ENCODE data around the gene RHEX. TPM values are rescaled to one million over a fixed set of nuclear protein-coding genes. Genes with fewer than 3 reads are reported as not detected.

The RHEX gene
- total RNA-seq, 4 donors from 2014 or later: 0.45 to 11.2 (median 7.7) TPM

DNA sequence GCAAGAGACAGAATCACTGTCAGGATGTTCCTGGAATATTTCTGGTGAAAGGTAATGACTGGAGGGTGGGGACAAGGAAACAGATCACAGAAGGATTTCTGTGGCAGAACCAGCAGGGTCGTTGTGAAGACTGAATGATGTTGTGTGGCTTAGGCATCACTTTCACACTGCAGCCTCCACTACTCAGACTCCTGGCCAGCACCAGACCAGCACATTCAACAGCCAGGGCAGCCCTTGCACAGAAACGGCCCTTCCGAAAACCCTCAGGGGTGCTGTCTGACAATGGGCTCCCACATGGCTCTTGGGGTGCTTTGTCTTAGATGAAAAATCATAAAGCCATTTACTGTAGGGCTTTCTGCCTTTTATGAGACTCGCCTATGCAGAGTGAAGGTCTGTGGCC is 46.0 kb upstream of the RHEX start:
- Histone ChIP-seq H3K27me3 (no peaks in the 10 kb centered on the region), H3K4me1 (peaks cover 17 to 21% (median 20%) of the 10 kb centered on the region in 4 donors), H3K4me3 (no peak overlapping the region), H3K9me3 (no peaks in the 10 kb centered on the region), H3K27ac (replicated peaks in 1 of 4) (no peak overlapping the region), H3K36me3 (no peaks in the 10 kb centered on the region)
- intact Hi-C loops (cut with DNase I): no loop called here
- TF ChIP-seq POLR2AphosphoS5 (IDR thresholded peaks at IDR 0.05) (no peak), POLR2A (IDR thresholded peaks at IDR 0.05; ENCODE audit: low read depth) (no peak), EP300 (IDR thresholded peaks at IDR 0.05) (no peak)
- TF ChIP-seq, protein P1, sequence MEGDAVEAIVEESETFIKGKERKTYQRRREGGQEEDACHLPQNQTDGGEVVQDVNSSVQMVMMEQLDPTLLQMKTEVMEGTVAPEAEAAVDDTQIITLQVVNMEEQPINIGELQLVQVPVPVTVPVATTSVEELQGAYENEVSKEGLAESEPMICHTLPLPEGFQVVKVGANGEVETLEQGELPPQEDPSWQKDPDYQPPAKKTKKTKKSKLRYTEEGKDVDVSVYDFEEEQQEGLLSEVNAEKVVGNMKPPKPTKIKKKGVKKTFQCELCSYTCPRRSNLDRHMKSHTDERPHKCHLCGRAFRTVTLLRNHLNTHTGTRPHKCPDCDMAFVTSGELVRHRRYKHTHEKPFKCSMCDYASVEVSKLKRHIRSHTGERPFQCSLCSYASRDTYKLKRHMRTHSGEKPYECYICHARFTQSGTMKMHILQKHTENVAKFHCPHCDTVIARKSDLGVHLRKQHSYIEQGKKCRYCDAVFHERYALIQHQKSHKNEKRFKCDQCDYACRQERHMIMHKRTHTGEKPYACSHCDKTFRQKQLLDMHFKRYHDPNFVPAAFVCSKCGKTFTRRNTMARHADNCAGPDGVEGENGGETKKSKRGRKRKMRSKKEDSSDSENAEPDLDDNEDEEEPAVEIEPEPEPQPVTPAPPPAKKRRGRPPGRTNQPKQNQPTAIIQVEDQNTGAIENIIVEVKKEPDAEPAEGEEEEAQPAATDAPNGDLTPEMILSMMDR (IDR thresholded peaks at IDR 0.05): no peak
- DNase-seq (ENCODE audit: extremely low spot score): no peak
- 75% methylated on average over 4 of the region's 4 CpGs for WGBS

DNA sequence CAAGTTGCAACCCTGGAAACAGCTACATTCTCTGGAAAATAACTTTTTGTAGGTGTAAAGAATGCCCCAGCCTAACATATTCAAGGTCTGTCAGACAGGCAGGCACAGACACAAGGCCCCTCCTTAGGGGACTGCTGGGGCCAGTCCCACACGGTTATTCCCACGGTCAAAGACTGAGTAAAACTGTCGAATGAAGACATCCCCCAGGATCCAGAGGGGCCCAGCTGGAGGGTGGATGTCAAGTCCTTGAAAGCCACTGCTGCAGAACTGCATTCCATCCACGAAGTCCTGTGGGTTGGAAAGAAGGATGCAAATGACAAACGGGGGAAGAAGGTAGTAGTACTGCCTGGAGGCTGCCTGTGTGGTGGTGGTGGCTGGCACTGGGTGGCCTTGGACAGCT is 42.9 kb upstream of the RHEX start:
- Histone ChIP-seq H3K36me3 (no peaks in the 10 kb centered on the region), H3K9me3 (no peaks in the 10 kb centered on the region), H3K4me3 (no peak overlapping the region), H3K27ac (replicated peaks in 1 of 4) (no peak overlapping the region), H3K27me3 (no peaks in the 10 kb centered on the region), H3K4me1 (no peaks in the 10 kb centered on the region)
- TF ChIP-seq EP300 (IDR thresholded peaks at IDR 0.05) (no peak), POLR2A (IDR thresholded peaks at IDR 0.05; ENCODE audit: low read depth) (no peak), POLR2AphosphoS5 (IDR thresholded peaks at IDR 0.05) (no peak)
- TF ChIP-seq, protein P1 (IDR thresholded peaks at IDR 0.05): no peak
- DNase-seq (ENCODE audit: extremely low spot score): no peak
- intact Hi-C loops (cut with DNase I): no loop called here
- WGBS: 55% methylated on average over 5 of the region's 5 CpGs

DNA sequence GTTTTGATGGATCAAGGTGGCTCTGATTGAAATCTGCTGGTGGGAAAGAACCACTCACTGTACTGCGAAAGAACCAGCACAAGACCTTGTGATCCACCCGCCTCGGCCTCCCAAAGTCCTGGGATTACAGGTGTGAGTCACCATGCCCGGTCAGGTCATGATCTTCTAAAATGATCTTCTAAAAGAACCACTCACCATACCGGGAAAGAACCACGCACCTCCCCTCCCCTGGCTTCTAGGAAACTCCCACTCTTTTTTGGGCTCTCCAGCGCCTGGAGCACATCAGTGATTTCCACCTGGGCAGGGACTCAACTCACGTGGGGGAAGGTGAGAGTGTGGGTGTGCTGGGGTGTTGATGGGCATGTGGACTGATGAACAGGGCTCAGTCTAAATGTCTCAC is 41.9 kb upstream of the RHEX start:
- H3K9me3 ChIP-seq: no peaks in the 10 kb centered on the region
- H3K4me1 ChIP-seq: no peaks in the 10 kb centered on the region
- H3K27me3 ChIP-seq: no peaks in the 10 kb centered on the region
- DNase-seq (ENCODE audit: extremely low spot score): no peak
- TF ChIP-seq POLR2A (IDR thresholded peaks at IDR 0.05; ENCODE audit: low read depth) (no peak), POLR2AphosphoS5 (IDR thresholded peaks at IDR 0.05) (no peak), EP300 (IDR thresholded peaks at IDR 0.05) (no peak)
- TF ChIP-seq, protein P1 (IDR thresholded peaks at IDR 0.05): no peak
- no peak overlapping the region for H3K27ac ChIP-seq (replicated peaks in 1 of 4)
- H3K36me3 ChIP-seq: no peaks in the 10 kb centered on the region
- intact Hi-C loops (cut with DNase I): no loop called here
- 97% methylated on average over 8 of the region's 8 CpGs for WGBS
- H3K4me3 ChIP-seq: no peak overlapping the region

DNA sequence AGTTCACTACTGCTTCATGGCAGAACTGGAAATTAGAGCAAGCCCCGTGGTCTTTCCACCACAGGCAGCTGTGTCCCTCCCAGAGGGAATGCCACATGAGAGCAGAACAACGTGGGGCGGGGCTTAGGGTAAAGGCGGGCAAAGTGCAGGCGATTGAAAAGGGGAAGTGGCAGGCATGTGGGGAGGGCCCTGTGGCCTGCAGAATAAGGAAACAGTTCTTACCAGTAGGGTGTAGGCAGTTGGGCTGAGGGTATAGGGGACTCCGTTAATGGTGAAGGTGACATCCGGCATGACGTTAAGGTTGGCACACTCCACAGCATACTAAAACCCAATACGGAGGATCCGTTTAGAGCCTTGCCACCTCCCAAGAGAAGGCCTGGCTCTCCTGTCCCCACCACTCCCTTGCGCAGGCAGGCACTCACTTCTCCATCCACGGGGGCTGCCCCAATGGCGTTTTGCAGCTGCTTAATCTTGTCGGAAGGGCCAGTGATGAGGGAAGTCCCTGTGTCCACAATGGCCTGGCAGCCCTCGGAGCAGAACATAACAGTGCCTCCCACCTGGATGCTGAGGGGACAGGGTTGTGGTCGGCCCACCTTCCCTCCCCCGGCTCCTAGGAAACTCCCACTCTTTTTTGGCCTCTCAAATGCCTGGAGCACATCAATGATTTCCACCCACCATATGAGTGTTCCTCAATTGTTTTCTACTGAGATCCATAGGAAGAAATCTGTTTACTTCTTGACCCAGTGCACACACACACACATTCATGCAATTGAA is 40.7 kb upstream of the RHEX start:
- no peak overlapping the region for H3K4me3 ChIP-seq
- WGBS: 75% methylated on average over 15 of the region's 17 CpGs
- H3K27me3 ChIP-seq: no peaks in the 10 kb centered on the region
- no peaks in the 10 kb centered on the region for H3K4me1 ChIP-seq
- DNase-seq (ENCODE audit: extremely low spot score): no peak
- H3K36me3 ChIP-seq: no peaks in the 10 kb centered on the region
- intact Hi-C loops (cut with DNase I): no loop called here
- no peaks in the 10 kb centered on the region for H3K9me3 ChIP-seq
- no peak overlapping the region for H3K27ac ChIP-seq (replicated peaks in 1 of 4)
- TF ChIP-seq EP300 (IDR thresholded peaks at IDR 0.05): no peak
- no peak for TF ChIP-seq POLR2A (IDR thresholded peaks at IDR 0.05; ENCODE audit: low read depth)

DNA sequence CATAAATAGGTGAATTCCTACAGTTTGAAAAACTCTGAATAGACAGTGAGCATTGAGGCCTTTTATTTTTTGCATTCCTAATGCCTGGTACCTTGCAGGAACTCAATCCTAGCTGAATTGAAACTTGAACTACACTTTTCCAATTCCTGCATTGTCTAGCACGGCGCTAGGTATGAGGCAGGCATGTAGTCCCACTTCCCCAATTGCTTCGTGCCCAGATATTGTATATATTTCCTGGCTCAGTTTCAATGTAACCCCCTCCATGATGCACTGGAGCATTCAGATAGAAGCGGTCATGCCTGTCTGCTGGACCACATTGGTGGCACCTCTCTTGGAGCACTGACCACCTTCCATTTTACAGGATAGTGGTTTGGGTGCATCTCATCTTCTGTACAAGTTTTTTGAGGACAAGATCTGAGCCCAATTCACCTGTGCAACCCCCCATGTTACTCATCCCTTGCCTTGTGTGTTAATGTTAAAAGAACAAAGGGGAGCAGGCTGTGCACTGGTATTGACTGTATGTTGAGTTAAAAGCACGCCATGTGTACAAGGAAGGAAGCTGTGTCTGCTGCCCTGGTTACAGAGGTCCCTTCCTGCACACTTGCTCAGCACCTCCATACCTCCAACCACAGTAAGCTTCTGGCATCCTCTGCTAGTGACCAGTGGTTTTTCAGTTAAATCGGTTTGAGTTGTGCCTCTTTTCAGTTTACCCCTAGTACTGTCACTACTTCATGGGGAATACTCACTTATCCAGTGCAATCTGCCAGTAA is 39.8 kb upstream of the RHEX start:
- H3K4me3 ChIP-seq: no peak overlapping the region
- TF ChIP-seq, protein P1 (IDR thresholded peaks at IDR 0.05): no peak
- TF ChIP-seq POLR2AphosphoS5 (IDR thresholded peaks at IDR 0.05) (no peak), POLR2A (IDR thresholded peaks at IDR 0.05; ENCODE audit: low read depth) (no peak), EP300 (IDR thresholded peaks at IDR 0.05) (no peak)
- intact Hi-C loops (cut with DNase I): no loop called here
- H3K27me3 ChIP-seq: no peaks in the 10 kb centered on the region
- H3K27ac ChIP-seq (replicated peaks in 1 of 4): no peak overlapping the region
- H3K9me3 ChIP-seq: peaks cover 0 to 3% (median 0%) of the 10 kb centered on the region in 4 donors
- WGBS: 78% methylated on average over 6 of the region's 6 CpGs
- H3K36me3 ChIP-seq: no peaks in the 10 kb centered on the region
- no peak for DNase-seq (ENCODE audit: extremely low spot score)
- H3K4me1 ChIP-seq: no peaks in the 10 kb centered on the region

Data from esophagus muscularis mucosa (tissue), 4 donors.